Small intestine (tissue), 7 donors: ENCODE results near the gene HSD3B7. TPM values are rescaled to one million over a fixed set of nuclear protein-coding genes. Genes with fewer than 3 reads are reported as not detected.

ENCODE experiments used
- DNase-seq, 2 donors: peaks; one replicate each; pipeline versions ENCODE4 v3.0.0 to v3.0.0-alpha.2; 2013
- FAIRE-seq: peaks from 2 replicates; lab custom pipeline; 2012; peaks lifted over from hg19 to GRCh38; lab: Jason Lieb, UNC
- H3K27ac ChIP-seq, 3 donors: one replicate each; pipeline ENCODE4 v1.5.1; 2013; ENCODE audit warnings: low read length in 2 of 3, mild to moderate bottlenecking in 2 of 3, control low read depth in 1 of 3, inconsistent platforms in 1 of 3, low read depth in 1 of 3, moderate library complexity in 1 of 3
- H3K27me3 ChIP-seq, 3 donors: one replicate each; pipeline ENCODE4 v1.6.1; 2013; ENCODE audit warnings: low read length in 3 of 3, inconsistent platforms in 1 of 3; ENCODE audit not compliant: control insufficient read depth in 3 of 3, insufficient read depth in 3 of 3
- H3K36me3 ChIP-seq, 3 donors: one replicate each; pipeline ENCODE4 v1.6.1; 2013; ENCODE audit warnings: low read length in 3 of 3, inconsistent platforms in 1 of 3, low read depth in 1 of 3, mild to moderate bottlenecking in 1 of 3, moderate library complexity in 1 of 3; ENCODE audit not compliant: control insufficient read depth in 3 of 3, insufficient read depth in 2 of 3
- H3K4me1 ChIP-seq, 3 donors: one replicate each; pipeline ENCODE4 v1.6.1; 2013; ENCODE audit warnings: low read length in 2 of 3, inconsistent platforms in 1 of 3, low read depth in 1 of 3, mild to moderate bottlenecking in 1 of 3, moderate library complexity in 1 of 3; ENCODE audit not compliant: control insufficient read depth in 3 of 3, insufficient read depth in 2 of 3
- H3K4me3 ChIP-seq, 3 donors: one replicate each; pipeline ENCODE4 v1.5.1; 2013; ENCODE audit warnings: low read length in 3 of 3, control low read depth in 1 of 3, inconsistent platforms in 1 of 3, low read depth in 1 of 3, mild to moderate bottlenecking in 1 of 3, moderate library complexity in 1 of 3
- H3K9me3 ChIP-seq, 2 donors: one replicate each; pipeline ENCODE4 v1.6.1; 2013; ENCODE audit warnings: low read depth in 1 of 2, low read length in 1 of 2; ENCODE audit not compliant: control insufficient read depth in 2 of 2, insufficient read depth in 1 of 2
- WGBS, 3 donors: extraction: QIAGEN DNeasy Blood & Tissue Kit; methylation state at CpG; one replicate each; pipeline ENCODE4 v1.1.7; 2013; 5-methylcytosine and 5-hydroxymethylcytosine counted together
- polyA plus RNA-seq, 4 donors: library from polyadenylated mRNA; stranded (reverse) in 3 of 4; unstranded in 1 of 4; fragments of 200-250 nt in 3 of 4; fragments of 120-200 nt in 1 of 4; gene quantifications; one replicate each; pipeline versions ENCODE4 v1.2.1 to v1.2.3, GENCODE V29; 2013
- donor health status: healthy with polysubstance abuse.
- donor health status: control.
- donor health status: control.
- donor health status: Bipolar disorder and iron deficiency.
- donor health status: healthy.

Gene HSD3B7
- polyA plus RNA-seq, 4 donors = 15.9 to 48.9 (median 23.2) TPM

DNA sequence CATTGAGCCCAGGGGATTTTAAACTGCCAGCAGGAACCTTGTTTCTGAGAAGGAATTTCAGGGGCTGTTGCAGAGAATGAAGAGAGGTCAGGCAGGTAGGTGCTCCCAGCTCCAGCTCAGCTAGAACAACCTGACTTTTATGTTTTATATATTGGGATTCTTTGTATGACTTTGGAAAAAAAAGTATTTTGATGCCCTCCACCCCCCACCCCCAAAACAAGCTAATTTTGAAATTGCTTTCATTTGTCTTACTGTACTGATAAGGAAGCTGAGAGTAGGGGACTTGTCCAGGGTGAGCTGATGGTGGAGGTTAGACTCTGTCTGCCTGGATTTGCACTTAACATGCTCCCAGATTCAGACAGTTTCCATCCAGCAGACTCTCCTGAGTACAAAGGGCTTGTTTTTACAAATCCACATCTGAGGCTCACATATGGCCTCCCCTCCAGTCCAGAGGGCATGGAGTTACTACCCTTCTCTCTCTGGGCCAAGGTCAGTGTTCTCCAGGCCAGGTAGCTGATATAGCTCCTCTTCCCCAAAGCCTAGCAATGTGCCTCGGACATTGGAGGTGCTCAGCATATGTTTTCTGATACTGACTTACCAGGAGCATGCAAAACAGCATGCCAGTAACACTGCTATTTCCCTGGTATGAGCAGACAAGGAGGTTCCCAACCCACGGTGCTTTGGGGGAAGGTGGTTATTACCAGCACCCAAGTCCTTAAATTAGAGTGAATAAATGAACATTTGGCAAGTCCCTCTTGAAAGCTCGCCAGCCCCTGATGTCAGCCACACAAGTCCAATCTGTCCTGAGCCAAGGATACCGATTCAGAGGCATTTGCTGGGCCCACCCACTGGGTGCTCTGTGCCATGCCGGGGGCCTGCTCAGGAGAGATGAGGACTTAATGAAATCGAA lies 14.1 kb downstream of the HSD3B7 start:
- FAIRE-seq = no peak
- Histone ChIP-seq H3K4me3 (no peak overlapping the region), H3K36me3 (no peaks in the 10 kb centered on the region), H3K9me3 (no peaks in the 10 kb centered on the region), H3K27me3 (no peaks in the 10 kb centered on the region), H3K4me1 (peaks cover 0 to 40% (median 0%) of the 10 kb centered on the region in 3 donors), H3K27ac (peak overlapping the region in 1 of 3 donors; percentile 2)
- WGBS, 3 donors = 61 to 69% (median 65%) methylated on average over 6 of the region's 6 CpGs
- peak; percentile 41 to 71 for DNase-seq

DNA sequence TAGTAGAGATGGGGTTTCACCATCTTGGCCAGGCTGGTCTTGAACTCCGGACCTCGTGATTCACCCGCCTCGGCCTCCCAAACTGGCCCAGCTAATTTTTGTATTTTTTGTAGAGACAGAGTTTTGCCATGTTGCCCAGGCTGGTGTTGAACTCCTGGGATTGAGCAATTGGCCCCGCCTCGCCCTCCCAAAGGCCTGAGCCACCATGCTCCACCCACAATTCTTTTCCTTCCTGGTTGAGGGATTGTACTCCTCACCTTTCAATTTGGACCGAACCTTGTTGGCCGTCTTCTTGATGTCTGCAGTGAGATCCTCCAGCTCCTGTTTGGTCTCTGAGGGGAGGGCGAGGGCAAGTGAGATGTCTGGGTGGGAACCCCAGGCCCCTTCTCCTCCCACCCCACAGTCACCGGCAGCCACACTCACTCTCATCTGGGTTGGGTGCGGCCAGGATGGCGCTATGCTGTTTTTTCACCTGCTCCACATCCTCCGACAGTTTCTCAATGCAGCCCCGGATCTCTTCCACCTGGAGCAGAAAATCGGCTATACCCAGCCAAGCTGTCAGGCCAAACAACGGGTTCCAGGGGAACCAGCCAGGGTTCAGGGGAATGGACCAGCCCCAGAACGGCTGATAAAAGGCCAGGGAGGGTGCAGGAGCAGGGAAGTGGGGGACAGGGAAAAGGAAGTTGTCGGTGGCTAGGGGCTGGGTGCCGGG lies 15.8 kb downstream of the HSD3B7 start:
- H3K27ac ChIP-seq = no peak overlapping the region
- H3K27me3 ChIP-seq = peaks cover 0 to 9% (median 0%) of the 10 kb centered on the region in 3 donors
- WGBS, 3 donors = 58 to 84% (median 69%) methylated on average over 19 of the region's 19 CpGs
- no peaks in the 10 kb centered on the region for H3K9me3 ChIP-seq
- peaks cover 0 to 40% (median 0%) of the 10 kb centered on the region in 3 donors for H3K4me1 ChIP-seq
- H3K36me3 ChIP-seq = no peaks in the 10 kb centered on the region
- FAIRE-seq (no peak), DNase-seq (peak in 1 of 2 donors; percentile 48)
- no peak overlapping the region for H3K4me3 ChIP-seq

DNA sequence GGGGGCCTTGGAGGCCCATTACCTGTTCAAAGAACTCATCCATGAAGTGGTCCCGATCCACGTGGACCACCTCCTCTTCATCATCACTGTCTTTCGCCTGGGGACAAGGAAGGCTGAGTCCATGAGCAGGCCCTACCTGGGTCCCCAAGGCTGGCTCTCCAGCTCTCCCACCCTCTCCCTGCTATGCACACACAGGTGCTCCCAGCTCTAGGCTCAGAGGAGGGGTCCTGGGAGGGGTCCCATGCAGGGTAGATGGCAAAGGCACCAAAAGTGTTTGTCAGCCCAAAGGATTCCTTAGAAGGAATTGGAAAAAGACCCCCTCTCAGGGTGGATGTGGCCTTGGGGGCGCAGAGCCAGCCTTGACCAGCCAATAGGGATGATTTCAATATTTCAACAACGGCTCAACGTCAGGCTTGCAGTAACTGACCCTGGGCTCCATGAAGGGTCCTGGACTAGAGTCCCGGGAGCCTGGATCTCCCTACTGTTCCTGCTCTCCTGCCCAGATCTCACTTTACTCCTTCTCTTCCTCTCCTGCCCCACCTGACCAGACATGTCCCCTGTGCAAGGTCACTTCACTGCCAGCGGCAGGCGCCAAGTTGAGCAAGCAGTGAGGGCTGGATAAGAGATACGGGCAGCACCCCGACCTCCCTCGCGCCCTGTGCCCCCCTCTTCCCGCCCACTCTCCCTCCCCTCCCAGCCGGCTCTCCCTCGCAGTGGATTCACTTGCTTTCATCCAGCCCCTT lies 16.7 kb downstream of the HSD3B7 start:
- Histone ChIP-seq H3K4me3 (no peak overlapping the region), H3K4me1 (peaks cover 0 to 34% (median 0%) of the 10 kb centered on the region in 3 donors), H3K27ac (no peak overlapping the region), H3K36me3 (no peaks in the 10 kb centered on the region), H3K27me3 (peaks cover 0 to 15% (median 2%) of the 10 kb centered on the region in 3 donors), H3K9me3 (no peaks in the 10 kb centered on the region)
- FAIRE-seq (no peak), DNase-seq (peak in 1 of 2 donors; percentile 37)
- 30 to 62% (median 53%) methylated on average over 15 to 16 of the region's 16 CpGs for WGBS, 3 donors

DNA sequence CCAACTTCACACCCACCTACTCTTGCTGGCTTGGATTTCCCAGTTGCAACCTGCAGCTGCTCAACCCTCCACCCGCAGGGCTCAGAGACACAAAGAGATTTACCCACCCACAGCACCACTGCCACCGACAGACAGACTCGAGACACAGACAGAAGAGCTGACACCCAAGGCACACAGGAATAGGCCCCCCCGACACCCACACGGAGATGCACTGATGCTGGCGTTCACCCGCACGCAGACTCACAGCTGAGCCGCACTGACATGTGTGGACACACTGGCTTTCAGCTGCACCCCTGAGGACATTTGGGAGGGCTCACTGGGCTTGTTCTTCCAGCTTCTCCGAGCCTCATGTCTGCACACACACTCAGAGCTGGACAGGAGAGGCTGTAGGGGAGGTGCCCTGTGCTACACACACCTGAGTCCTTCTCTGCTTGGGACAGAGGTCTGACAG lies 17.3 kb downstream of the HSD3B7 start:
- DNase-seq (no peak), FAIRE-seq (no peak)
- H3K27me3 ChIP-seq = peaks cover 0 to 21% (median 2%) of the 10 kb centered on the region in 3 donors
- H3K36me3 ChIP-seq = no peaks in the 10 kb centered on the region
- H3K9me3 ChIP-seq = no peaks in the 10 kb centered on the region
- H3K4me3 ChIP-seq = no peak overlapping the region
- peaks cover 0 to 33% (median 0%) of the 10 kb centered on the region in 3 donors for H3K4me1 ChIP-seq
- no peak overlapping the region for H3K27ac ChIP-seq
- 74 to 80% (median 78%) methylated on average over 10 of the region's 10 CpGs for WGBS, 3 donors

DNA sequence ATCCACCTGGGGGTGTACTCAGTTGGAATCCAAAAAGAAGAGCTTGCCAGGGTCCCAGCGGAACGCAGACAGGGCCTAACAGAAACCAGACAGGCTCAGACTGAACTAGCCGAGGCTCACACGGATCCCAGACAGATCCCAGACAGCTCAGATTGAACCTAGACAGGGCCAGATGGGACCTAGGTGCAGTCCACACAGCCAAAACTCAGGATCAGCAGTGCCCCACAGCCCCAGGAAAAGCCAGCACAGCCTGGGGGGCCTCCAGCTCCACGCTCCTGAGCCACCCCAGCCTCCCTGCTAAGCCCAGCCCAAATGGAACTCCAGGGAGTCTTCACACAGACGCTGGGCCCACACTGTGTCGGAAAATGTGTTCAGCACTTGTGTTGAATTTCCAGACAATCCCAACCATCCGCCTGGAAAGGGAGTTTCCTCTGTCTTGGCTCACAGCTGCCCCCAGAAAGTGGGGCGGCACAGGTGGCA lies 17.9 kb downstream of the HSD3B7 start:
- Histone ChIP-seq H3K27me3 (peaks cover 0 to 27% (median 2%) of the 10 kb centered on the region in 3 donors), H3K4me3 (no peak overlapping the region), H3K9me3 (no peaks in the 10 kb centered on the region), H3K4me1 (peaks cover 0 to 27% (median 0%) of the 10 kb centered on the region in 3 donors), H3K36me3 (no peaks in the 10 kb centered on the region), H3K27ac (no peak overlapping the region)
- DNase-seq (no peak), FAIRE-seq (no peak)
- 85 to 91% (median 90%) methylated on average over 9 of the region's 9 CpGs for WGBS, 3 donors

DNA sequence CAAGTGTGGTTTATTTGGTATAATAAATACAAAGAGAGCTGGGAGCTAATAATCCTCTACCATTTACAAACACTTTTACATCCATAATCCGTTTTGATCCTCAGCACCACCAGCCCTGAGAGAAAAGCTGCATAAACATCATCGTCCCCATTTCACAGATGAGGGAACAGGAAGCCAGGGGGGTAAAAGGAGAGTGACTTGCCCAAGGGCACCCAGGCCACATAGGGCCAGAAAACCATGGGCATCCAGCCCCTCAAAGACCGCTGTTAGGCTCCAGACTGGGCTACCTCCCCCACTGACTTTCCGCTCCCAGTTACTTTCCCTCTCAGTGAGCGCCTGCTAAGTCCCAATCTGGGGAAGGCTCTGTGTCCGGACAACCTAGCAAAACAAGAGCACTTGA lies 18.7 kb downstream of the HSD3B7 start:
- H3K36me3 ChIP-seq = no peaks in the 10 kb centered on the region
- H3K9me3 ChIP-seq = no peaks in the 10 kb centered on the region
- peaks cover 0 to 18% (median 0%) of the 10 kb centered on the region in 3 donors for H3K4me1 ChIP-seq
- FAIRE-seq (no peak), DNase-seq (no peak)
- no peak overlapping the region for H3K27ac ChIP-seq
- H3K4me3 ChIP-seq = no peak overlapping the region
- H3K27me3 ChIP-seq = peaks cover 0 to 32% (median 2%) of the 10 kb centered on the region in 3 donors
- WGBS, 3 donors = 80 to 87% (median 83%) methylated on average over 6 of the region's 6 CpGs

DNA sequence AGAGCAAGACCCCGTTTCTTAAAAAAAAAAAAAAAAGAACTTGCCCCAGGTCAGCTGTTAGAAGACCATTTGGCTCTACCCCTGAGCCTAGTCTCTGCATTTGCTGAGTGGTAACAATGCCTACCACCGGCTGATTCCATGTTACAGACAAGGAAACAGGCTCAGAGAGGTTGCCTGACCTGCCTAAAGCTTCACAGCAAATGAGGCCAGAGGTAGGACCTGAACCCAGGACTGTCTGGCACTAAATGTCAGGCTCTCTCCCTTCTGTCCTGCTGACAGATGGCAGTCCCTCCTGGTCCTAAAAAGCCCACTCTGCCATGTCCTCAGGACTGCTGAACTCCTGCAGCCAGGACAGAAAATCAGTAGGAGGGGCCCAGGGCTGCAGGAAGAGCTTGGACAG lies 19.7 kb downstream of the HSD3B7 start:
- WGBS, 3 donors = 61 to 84% (median 67%) methylated on average over 2 of the region's 2 CpGs
- peaks cover 0 to 41% (median 2%) of the 10 kb centered on the region in 3 donors for H3K27me3 ChIP-seq
- H3K27ac ChIP-seq = no peak overlapping the region
- H3K4me3 ChIP-seq = no peak overlapping the region
- FAIRE-seq (no peak), DNase-seq (no peak)
- no peaks in the 10 kb centered on the region for H3K9me3 ChIP-seq
- no peaks in the 10 kb centered on the region for H3K36me3 ChIP-seq
- peaks cover 0 to 10% (median 0%) of the 10 kb centered on the region in 3 donors for H3K4me1 ChIP-seq
